ENCODE data around the gene XAGE2. TPM values are rescaled to one million over a fixed set of nuclear protein-coding genes. Genes with fewer than 3 reads are reported as not detected.

XAGE2 gene
- total RNA-seq = not detected in 2 replicates

GRCh38 chrX:52368368-52369055 is at the start of gene XAGE2:
XAGE2 (plus strand) TSS chrX:52369021; CDS start chrX:52370015, 994 bp downstream.

Other genes starting within 250 kb of the XAGE2 start
- gene MAGED4, start 184.1 kb upstream of the XAGE2 start, total RNA-seq = 18.6 and 42.9 TPM in 2 replicates
- not detected in 2 replicates for gene XAGE1A, start 126.8 kb downstream of the XAGE2 start, total RNA-seq
- gene XAGE1B, start 148.0 kb downstream of the XAGE2 start, total RNA-seq = not detected in 2 replicates

Data from regular cardiac myocyte (primary cell).